Renal cortex interstitium (tissue), 11 donors: Measurements from ENCODE around the gene NRM. TPM values are rescaled to one million over a fixed set of nuclear protein-coding genes. Genes with fewer than 3 reads are reported as not detected.
A peak's percentile ranks its signal among the peaks of the same experiment; 100 is the strongest.

Experiments used
- DNase-seq, 11 donors: peaks; one replicate each; pipeline ENCODE4 v3.0.0-alpha.2; 2013; ENCODE audit warnings: low read depth in 9 of 11, low spot score in 4 of 11; ENCODE audit errors: extremely low read depth in 1 of 11
- polyA plus RNA-seq, 3 donors: library from polyadenylated mRNA; unstranded; fragments of 120-200 nt; gene quantifications; one replicate each; pipeline ENCODE4 v1.2.1, GENCODE V29; 2013; ENCODE audit not compliant: insufficient read length in 3 of 3

The NRM gene
- polyA plus RNA-seq, 3 donors, result 34.1 to 43.5 (median 35.2) TPM

- peak in 8 of 11 donors; percentile 42 to 76 (median 58) for DNase-seq
Measured at GRCh38 chr6:30647242-30648116, 43.3 kb downstream of the NRM start.

- DNase-seq, result peak; percentile 74 to 88 (median 85)
Measured at GRCh38 chr6:30646450-30647241, 44.1 kb downstream of the NRM start, which contains the start of gene C6orf136. Gene C6orf136, plus strand, starts transcription at chr6:30647133. Its CDS starts 99 bp downstream, at chr6:30647232.

DNA sequence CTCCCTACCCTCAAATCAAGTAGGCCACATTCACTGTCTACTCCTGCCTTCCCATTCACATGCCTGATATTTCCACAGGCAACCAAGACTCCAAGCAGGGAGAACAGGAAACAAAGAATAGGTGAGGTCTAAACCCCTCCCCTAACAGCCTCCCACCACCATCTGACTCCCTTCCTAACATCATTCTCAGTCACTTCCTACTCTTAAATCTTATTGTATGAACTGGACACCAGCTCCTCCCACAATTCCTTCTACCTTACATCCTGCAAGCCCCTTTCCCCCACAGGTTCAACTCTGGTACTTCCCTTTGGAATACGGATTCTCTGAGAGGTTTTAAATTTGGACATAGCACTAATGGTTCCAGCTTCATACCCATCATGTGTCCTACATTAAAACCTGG lies 44.8 kb downstream of the NRM start:
- DNase-seq, result no peak

DNA sequence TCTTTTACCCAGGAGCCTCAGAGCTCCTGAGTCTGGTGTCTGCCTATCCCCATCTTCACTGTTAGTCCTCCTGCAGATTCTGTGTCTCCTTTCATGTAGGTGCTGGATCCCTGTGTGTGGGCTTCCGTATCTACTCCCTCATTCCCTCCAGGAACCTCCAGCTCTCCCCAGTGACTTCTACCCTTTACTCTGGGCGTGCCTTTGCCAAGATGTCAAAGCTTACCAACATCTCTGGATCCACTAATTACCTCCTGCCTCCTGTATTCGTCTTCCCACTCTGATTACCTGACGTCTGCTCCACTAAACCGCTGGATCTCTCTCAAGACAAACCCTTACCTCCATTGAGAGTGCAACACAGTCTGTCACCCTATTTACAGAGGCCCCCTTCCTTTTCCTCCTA lies 46.0 kb downstream of the NRM start:
- no peak for DNase-seq

- DNase-seq, result no peak
Measured at GRCh38 chr6:30643656-30644055, 47.1 kb downstream of the NRM start.

DNA sequence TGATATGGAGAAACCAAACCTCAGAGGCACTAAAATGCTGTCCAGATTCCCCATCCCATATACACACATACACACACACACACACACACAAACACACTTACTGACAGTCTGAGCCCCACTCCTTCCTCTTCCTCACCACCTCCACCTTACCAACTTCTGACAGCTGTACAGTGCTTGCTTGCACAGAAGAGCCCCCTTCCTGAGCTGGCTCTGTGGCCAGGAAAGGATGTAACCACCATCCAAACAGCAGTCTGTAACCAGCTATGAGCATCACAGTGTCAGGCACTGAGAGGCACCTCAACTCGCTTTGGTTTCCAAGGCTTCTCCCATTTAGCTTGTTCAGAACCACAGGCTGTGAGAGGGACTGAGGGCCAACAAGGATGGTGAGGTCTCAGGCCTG lies 49.7 kb downstream of the NRM start:
- DNase-seq, result no peak

GRCh38 chr6:30640481-30640880 lies 50.3 kb downstream of the NRM start:
- DNase-seq, result no peak

Other genes starting within 250 kb of the NRM start
- 100 to 1,000 TPM in 2 of 3 donors, 10 to 100 TPM in 1; 93.8 to 126 (median 103) TPM for gene HLA-E, start 201.5 kb downstream of the NRM start, polyA plus RNA-seq
- gene GNL1, start 134.5 kb downstream of the NRM start, polyA plus RNA-seq, result 100 to 1,000 TPM in 1 of 3 donors, 10 to 100 TPM in 2; 85.3 to 112 (median 98.3) TPM
- 10 to 100 TPM; 30.2 to 36.8 (median 32.0) TPM for gene PRR3, start 133.7 kb downstream of the NRM start, polyA plus RNA-seq
- 10 to 100 TPM; 68.1 to 74.4 (median 72.5) TPM for gene ABCF1, start 119.5 kb downstream of the NRM start, polyA plus RNA-seq
- 10 to 100 TPM; 49.1 to 56.9 (median 50.0) TPM for gene PPP1R10, start 73.7 kb downstream of the NRM start, polyA plus RNA-seq
- gene MRPS18B, start 73.1 kb downstream of the NRM start, polyA plus RNA-seq, result 10 to 100 TPM; 60.6 to 67.9 (median 62.2) TPM
- 10 to 100 TPM; 39.9 to 60.5 (median 43.3) TPM for gene ATAT1, start 64.1 kb downstream of the NRM start, polyA plus RNA-seq
- gene C6orf136, start 43.9 kb downstream of the NRM start, polyA plus RNA-seq, result 10 to 100 TPM; 18.2 to 29.8 (median 18.6) TPM
- 10 to 100 TPM; 46.2 to 51.0 (median 50.7) TPM for gene DHX16, start 18.0 kb downstream of the NRM start, polyA plus RNA-seq
- gene PPP1R18, start 4.3 kb downstream of the NRM start, polyA plus RNA-seq, result 10 to 100 TPM; 29.8 to 43.1 (median 34.2) TPM
- 10 to 100 TPM; 46.4 to 51.0 (median 48.0) TPM for gene MDC1, start 26.3 kb upstream of the NRM start, polyA plus RNA-seq
- 1,000 to 10,000 TPM; 1,054 to 1,337 (median 1,265) TPM for gene TUBB, start 29.4 kb upstream of the NRM start, polyA plus RNA-seq
- gene FLOT1, start 51.7 kb upstream of the NRM start, polyA plus RNA-seq, result 100 to 1,000 TPM; 134 to 139 (median 138) TPM
- gene IER3, start 53.6 kb upstream of the NRM start, polyA plus RNA-seq, result 10 to 100 TPM; 18.3 to 29.0 (median 20.2) TPM
- 100 to 1,000 TPM; 145 to 195 (median 177) TPM for gene DDR1, start 193.5 kb upstream of the NRM start, polyA plus RNA-seq
- gene GTF2H4, start 217.2 kb upstream of the NRM start, polyA plus RNA-seq, result 10 to 100 TPM; 41.4 to 54.3 (median 48.3) TPM
- 10 to 100 TPM; 41.6 to 50.7 (median 48.3) TPM for gene VARS2, start 223.3 kb upstream of the NRM start, polyA plus RNA-seq
- 1 to 10 TPM in 2 of 3 donors, under 1 TPM in 1; 0.80 to 1.3 (median 1.2) TPM for gene SFTA2, start 241.2 kb upstream of the NRM start, polyA plus RNA-seq
- gene MUCL3, start 250.0 kb upstream of the NRM start, polyA plus RNA-seq, result under 1 TPM; 0.03 to 0.18 (median 0.08) TPM